HG03060 (cell line): ENCODE results near the gene ARID1B.

Source experiments
- ATAC-seq: cut with Tn5 transposase; IDR thresholded peaks from one replicate; pipeline ENCODE4 v1.9.1; 2021; ENCODE audit warnings: low read depth, moderate number of reproducible peaks; ENCODE audit not compliant: unreplicated experiment

The ARID1B gene

GRCh38 chr6:157193443-157193996, 416.3 kb downstream of the ARID1B start:
- no peak for ATAC-seq

- ATAC-seq, result no peak
These were observed 416.9 kb downstream of the ARID1B start for GRCh38 chr6:157194110-157194509.

GRCh38 chr6:157194643-157195042, 417.5 kb downstream of the ARID1B start:
- ATAC-seq, result no peak

- ATAC-seq, result no peak
These were observed 419.2 kb downstream of the ARID1B start for GRCh38 chr6:157196391-157196790.

- ATAC-seq, result no peak
These were observed 421.5 kb downstream of the ARID1B start for GRCh38 chr6:157198425-157199279.

GRCh38 chr6:157200117-157200516, 422.9 kb downstream of the ARID1B start:
- no peak for ATAC-seq

- no peak for ATAC-seq
These were observed 423.4 kb downstream of the ARID1B start for GRCh38 chr6:157200611-157201010.

GRCh38 chr6:157201083-157201482, 423.9 kb downstream of the ARID1B start:
- no peak for ATAC-seq

- no peak for ATAC-seq
These were observed 426.1 kb downstream of the ARID1B start for GRCh38 chr6:157203312-157203744.

- no peak for ATAC-seq
These were observed 426.6 kb downstream of the ARID1B start for GRCh38 chr6:157203764-157204163.

GRCh38 chr6:157205473-157206358, 428.5 kb downstream of the ARID1B start:
- ATAC-seq, result no peak

- ATAC-seq, result no peak
These were observed 429.2 kb downstream of the ARID1B start for GRCh38 chr6:157206359-157206815.

- ATAC-seq, result no peak
These were observed 430.4 kb downstream of the ARID1B start for GRCh38 chr6:157207521-157208076.

- no peak for ATAC-seq
These were observed 432.8 kb downstream of the ARID1B start for GRCh38 chr6:157209865-157210530.

- no peak for ATAC-seq
These were observed 433.8 kb downstream of the ARID1B start for GRCh38 chr6:157210954-157211353.

- no peak for ATAC-seq
These were observed 434.7 kb downstream of the ARID1B start for GRCh38 chr6:157211603-157212455.

- no peak for ATAC-seq
These were observed 436.2 kb downstream of the ARID1B start for GRCh38 chr6:157213426-157213825.

GRCh38 chr6:157213907-157214565, 436.9 kb downstream of the ARID1B start:
- ATAC-seq, result no peak

GRCh38 chr6:157215717-157216116, 438.5 kb downstream of the ARID1B start:
- no peak for ATAC-seq
